Parathyroid adenoma (tissue), 2 donors: Measurements from ENCODE around the gene EYA4.
A peak's percentile ranks its signal among the peaks of the same experiment; 100 is the strongest.

Source experiments
- H2AFZ ChIP-seq: fragments of 300-600 bp; sonication (generic); one replicate; pipeline ENCODE4 v1.7.0; 2017; ENCODE audit warnings: antibody characterized with exemption, mild to moderate bottlenecking
- H3K27ac ChIP-seq: fragments of 300-600 bp; sonication (generic); one replicate; pipeline ENCODE4 v1.7.0; 2017
- H3K27me3 ChIP-seq: fragments of 300-600 bp; sonication (generic); one replicate; pipeline ENCODE4 v1.7.0; 2017; ENCODE audit warnings: low read length; ENCODE audit not compliant: control insufficient read depth, insufficient read depth
- H3K36me3 ChIP-seq: fragments of 300-600 bp; sonication (generic); one replicate; pipeline ENCODE4 v1.7.0; 2017; ENCODE audit warnings: low read length; ENCODE audit not compliant: control insufficient read depth, insufficient read depth
- H3K4me1 ChIP-seq: fragments of 300-600 bp; sonication (generic); one replicate; pipeline ENCODE4 v1.7.0; 2017; ENCODE audit warnings: control low read depth
- H3K4me2 ChIP-seq: fragments of 300-600 bp; sonication (generic); one replicate; pipeline ENCODE4 v1.7.0; 2017; ENCODE audit warnings: low read length
- H3K4me3 ChIP-seq: fragments of 300-600 bp; sonication (generic); one replicate; pipeline ENCODE4 v1.7.0; 2017; ENCODE audit warnings: low read depth, low read length
- H3K79me2 ChIP-seq: fragments of 300-600 bp; sonication (generic); one replicate; pipeline ENCODE4 v1.7.0; 2017; ENCODE audit warnings: control low read depth
- H3K9ac ChIP-seq: fragments of 300-600 bp; sonication (generic); one replicate; pipeline ENCODE4 v1.7.0; 2017; ENCODE audit warnings: mild to moderate bottlenecking
- H3K9me3 ChIP-seq: fragments of 300-600 bp; sonication (generic); one replicate; pipeline ENCODE4 v1.7.0; 2017; ENCODE audit warnings: low read length; ENCODE audit not compliant: control insufficient read depth
- CTCF ChIP-seq: fragments of 300-600 bp; sonication (generic); IDR thresholded peaks from one replicate; pipeline ENCODE4 v1.7.0; 2017; ENCODE audit warnings: antibody characterized with exemption, mild to moderate bottlenecking
- donor health status: primary hyperparathyroidism.

EYA4 gene

GRCh38 chr6:133360194-133360593 is 119.0 kb downstream of the EYA4 start:
- H3K9ac ChIP-seq = no peak overlapping the region
- H3K27ac ChIP-seq = no peak overlapping the region
- no peak for TF ChIP-seq CTCF
- H3K36me3 ChIP-seq = no peaks in the 10 kb centered on the region
- H3K9me3 ChIP-seq = no peaks in the 10 kb centered on the region
- no peak overlapping the region for H3K4me2 ChIP-seq
- H2AFZ ChIP-seq = no peak overlapping the region
- H3K4me1 ChIP-seq = no peaks in the 10 kb centered on the region
- H3K79me2 ChIP-seq = no peaks in the 10 kb centered on the region
- no peak overlapping the region for H3K4me3 ChIP-seq
- no peaks in the 10 kb centered on the region for H3K27me3 ChIP-seq

GRCh38 chr6:133362813-133363212 is 121.7 kb downstream of the EYA4 start:
- H2AFZ ChIP-seq = no peak overlapping the region
- TF ChIP-seq CTCF = no peak
- no peak overlapping the region for H3K4me3 ChIP-seq
- H3K9me3 ChIP-seq = no peaks in the 10 kb centered on the region
- no peaks in the 10 kb centered on the region for H3K79me2 ChIP-seq
- H3K4me1 ChIP-seq = no peaks in the 10 kb centered on the region
- no peak overlapping the region for H3K27ac ChIP-seq
- no peaks in the 10 kb centered on the region for H3K27me3 ChIP-seq
- H3K4me2 ChIP-seq = no peak overlapping the region
- H3K9ac ChIP-seq = no peak overlapping the region
- H3K36me3 ChIP-seq = no peaks in the 10 kb centered on the region

- Histone ChIP-seq H2AFZ (no peak overlapping the region), H3K79me2 (no peaks in the 10 kb centered on the region), H3K27ac (no peak overlapping the region), H3K4me3 (no peak overlapping the region), H3K9me3 (no peaks in the 10 kb centered on the region), H3K27me3 (no peaks in the 10 kb centered on the region), H3K4me2 (no peak overlapping the region), H3K9ac (no peak overlapping the region), H3K4me1 (no peaks in the 10 kb centered on the region), H3K36me3 (no peaks in the 10 kb centered on the region)
- TF ChIP-seq CTCF = no peak
Observed at GRCh38 chr6:133368664-133369063, 127.5 kb downstream of the EYA4 start.

- no peaks in the 10 kb centered on the region for H3K9me3 ChIP-seq
- H3K36me3 ChIP-seq = no peaks in the 10 kb centered on the region
- no peaks in the 10 kb centered on the region for H3K27me3 ChIP-seq
- H3K27ac ChIP-seq = no peak overlapping the region
- no peak overlapping the region for H3K4me3 ChIP-seq
- TF ChIP-seq CTCF = no peak
- H2AFZ ChIP-seq = peak overlapping the region; percentile 18
- H3K9ac ChIP-seq = no peak overlapping the region
- no peak overlapping the region for H3K4me2 ChIP-seq
- no peaks in the 10 kb centered on the region for H3K79me2 ChIP-seq
- no peaks in the 10 kb centered on the region for H3K4me1 ChIP-seq
Observed at GRCh38 chr6:133369773-133370272, 128.7 kb downstream of the EYA4 start.

GRCh38 chr6:133376743-133377142 is 135.6 kb downstream of the EYA4 start:
- H3K9ac ChIP-seq = no peak overlapping the region
- H3K27ac ChIP-seq = no peak overlapping the region
- no peak overlapping the region for H2AFZ ChIP-seq
- no peaks in the 10 kb centered on the region for H3K36me3 ChIP-seq
- no peaks in the 10 kb centered on the region for H3K9me3 ChIP-seq
- H3K4me2 ChIP-seq = no peak overlapping the region
- no peaks in the 10 kb centered on the region for H3K79me2 ChIP-seq
- no peaks in the 10 kb centered on the region for H3K27me3 ChIP-seq
- H3K4me1 ChIP-seq = no peaks in the 10 kb centered on the region
- TF ChIP-seq CTCF = no peak
- H3K4me3 ChIP-seq = no peak overlapping the region
